Activated T-cell treated with anti-CD3 and anti-CD28 coated beads, Interleukin-2, amount 50 U/mL, for 4 hours (primary cell): ENCODE data around the gene RGSL1. TPM values are rescaled to one million over a fixed set of nuclear protein-coding genes. Genes with fewer than 3 reads are reported as not detected.
A peak's percentile ranks its signal among the peaks of the same experiment; 100 is the strongest.
"Not testable (repeated sequence)": the region's sequence is repeated elsewhere in the genome, so short reads cannot be mapped to it uniquely, and the experiment has no call there.

ENCODE experiments used
- ATAC-seq, 2 donors: fragments of 200-7000 bp; cut with Tn5 transposase; one replicate each; pipeline ENCODE4 v1.10.0; 2021
- DNase-seq: peaks from one replicate; pipeline ENCODE4 v3.0.0-alpha.2; 2020
- H3K27me3 Mint-ChIP-seq: one replicate; pipeline ENCODE4 v1.8.0; 2021; ENCODE audit warnings: low read depth, mixed read lengths
- H3K36me3 Mint-ChIP-seq: one replicate; pipeline ENCODE4 v1.8.0; 2022; ENCODE audit warnings: mixed read lengths; ENCODE audit not compliant: insufficient read depth
- H3K4me1 Mint-ChIP-seq: one replicate; pipeline ENCODE4 v1.8.0; 2021; ENCODE audit warnings: low read depth, mixed read lengths
- H3K4me3 Mint-ChIP-seq: one replicate; pipeline ENCODE4 v1.8.0; 2021; ENCODE audit warnings: mild to moderate bottlenecking, moderate library complexity, mixed read lengths
- H3K9me3 Mint-ChIP-seq: one replicate; pipeline ENCODE4 v1.8.0; 2021; ENCODE audit warnings: mixed read lengths
- total RNA-seq, 3 donors: library from RNA; stranded (reverse); gene quantifications; one replicate each; pipeline ENCODE4 v1.2.1, GENCODE V29; 2021

RGSL1 gene
- total RNA-seq, 3 donors from 2014 or later: not detected

DNA sequence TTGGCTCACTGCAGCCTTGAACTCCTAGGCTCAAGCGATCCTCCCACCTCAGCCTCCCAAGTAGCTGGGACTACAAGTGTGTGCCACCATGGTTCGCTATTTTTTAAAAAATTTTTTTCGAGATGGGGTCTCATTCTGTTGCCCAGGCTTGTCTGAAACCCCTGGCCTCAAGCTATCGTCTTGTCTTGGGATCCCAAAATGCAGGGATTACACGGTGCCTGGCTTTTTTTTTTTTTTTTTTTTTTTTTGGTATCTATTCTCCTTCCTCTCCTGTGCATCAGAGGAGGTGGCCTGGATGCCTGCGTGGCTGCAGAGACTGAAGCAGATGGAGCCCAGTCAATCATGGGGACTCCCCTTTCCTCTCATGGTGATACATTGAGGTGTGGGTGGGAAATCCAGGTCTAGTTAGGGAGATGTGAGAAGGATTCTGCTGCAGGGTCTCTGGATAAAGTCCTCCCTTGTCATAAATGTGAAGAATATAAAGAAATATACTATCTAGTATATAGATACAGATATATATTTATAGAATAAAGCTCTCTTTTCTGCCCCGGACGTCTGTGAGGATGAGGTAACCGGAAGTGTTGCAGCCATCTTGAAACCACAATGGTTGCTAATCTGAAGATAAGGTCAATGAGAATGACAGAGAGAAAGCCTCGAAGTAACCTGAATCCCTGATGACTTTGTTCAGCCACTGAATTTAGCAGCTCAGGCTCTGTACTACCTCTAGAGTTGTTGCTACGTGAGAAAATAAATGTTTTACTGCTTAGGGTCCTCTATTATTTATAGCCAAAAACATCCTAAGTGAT lies 19.5 kb upstream of the RGSL1 start:
- H3K27me3 Mint-ChIP-seq: no peaks in the 10 kb centered on the region
- DNase-seq (no peak), ATAC-seq (peak; percentile 79 to 86)
- peaks cover 17% of the 10 kb centered on the region for H3K4me1 Mint-ChIP-seq
- no peak overlapping the region for H3K4me3 Mint-ChIP-seq
- H3K9me3 Mint-ChIP-seq: no peaks in the 10 kb centered on the region
- H3K36me3 Mint-ChIP-seq: no peaks in the 10 kb centered on the region

DNA sequence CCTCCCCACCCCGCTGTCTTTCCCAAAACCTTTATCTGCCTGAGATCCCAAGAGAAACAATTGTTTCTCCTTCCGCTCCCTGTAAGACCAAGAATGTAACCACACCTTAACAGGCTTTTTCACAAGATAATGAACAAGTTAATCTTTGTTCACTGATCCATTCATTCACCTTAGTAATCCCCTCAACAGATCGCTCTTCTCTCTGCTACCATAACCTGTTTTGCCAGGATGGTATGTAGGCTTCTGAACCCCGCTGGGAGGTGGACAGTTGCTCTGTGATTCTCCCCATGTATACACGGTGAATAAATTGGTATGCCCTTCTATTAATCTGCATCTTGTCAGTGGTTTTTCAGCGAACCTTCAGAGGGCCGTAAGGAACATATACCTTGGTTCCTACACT lies 18.7 kb upstream of the RGSL1 start:
- Mint-ChIP-seq H3K36me3 (no peaks in the 10 kb centered on the region), H3K4me3 (no peak overlapping the region)
- no peak for ATAC-seq

DNA sequence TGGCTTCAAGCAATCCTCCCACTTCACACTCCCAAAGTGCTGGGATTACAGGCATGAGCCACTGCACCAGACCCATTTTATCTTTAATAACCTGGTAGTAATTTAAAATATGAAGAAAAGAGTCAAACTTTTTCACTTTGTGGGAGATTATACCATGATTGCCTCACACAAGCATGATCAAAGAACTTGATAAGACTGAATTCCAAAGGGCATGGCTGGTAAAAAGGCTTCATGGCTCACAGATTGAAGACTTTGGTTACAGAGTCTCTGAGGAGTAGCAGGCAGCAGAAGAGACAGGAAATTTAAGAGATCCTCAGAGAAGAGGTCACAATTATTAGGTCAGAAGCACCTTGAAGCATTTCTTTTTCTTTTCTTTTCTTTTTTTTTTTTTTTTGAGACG lies 16.4 kb upstream of the RGSL1 start:
- no peak for ATAC-seq
- Mint-ChIP-seq H3K4me1 (peaks cover 15% of the 10 kb centered on the region), H3K36me3 (no peaks in the 10 kb centered on the region), H3K4me3 (no peak overlapping the region), H3K9me3 (peaks cover 7% of the 10 kb centered on the region), H3K27me3 (peaks cover 2% of the 10 kb centered on the region)
- DNase-seq: no peak

More for the DNA sequence above, 18.7 kb upstream of the RGSL1 start:
- no peaks in the 10 kb centered on the region for H3K27me3 Mint-ChIP-seq
- DNase-seq: no peak
- H3K4me1 Mint-ChIP-seq: peaks cover 15% of the 10 kb centered on the region
- no peaks in the 10 kb centered on the region for H3K9me3 Mint-ChIP-seq

DNA sequence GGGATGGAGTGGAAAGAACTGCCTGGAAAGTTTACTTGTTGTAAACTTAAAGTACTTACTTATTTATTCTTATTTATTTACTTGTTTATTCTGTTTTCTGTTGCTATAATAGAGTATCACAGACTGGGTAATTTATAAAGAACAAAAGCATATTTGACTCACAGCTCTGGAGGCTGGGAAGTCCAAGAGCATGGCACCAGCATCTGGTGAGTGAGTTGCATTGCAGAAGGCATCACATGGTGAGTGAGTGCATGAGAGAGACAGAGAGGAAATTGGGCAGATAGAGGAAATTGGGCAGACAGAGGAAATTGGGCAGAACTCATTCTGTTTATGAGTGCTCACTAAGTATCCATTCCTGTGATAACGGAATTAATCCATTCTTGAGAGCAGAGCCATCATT lies 11.6 kb upstream of the RGSL1 start:
- Mint-ChIP-seq H3K4me1 (no peaks in the 10 kb centered on the region), H3K36me3 (no peaks in the 10 kb centered on the region), H3K4me3 (no peak overlapping the region), H3K27me3 (peaks cover 2% of the 10 kb centered on the region), H3K9me3 (peaks cover 7% of the 10 kb centered on the region)
- DNase-seq (no peak), ATAC-seq (no peak)

DNA sequence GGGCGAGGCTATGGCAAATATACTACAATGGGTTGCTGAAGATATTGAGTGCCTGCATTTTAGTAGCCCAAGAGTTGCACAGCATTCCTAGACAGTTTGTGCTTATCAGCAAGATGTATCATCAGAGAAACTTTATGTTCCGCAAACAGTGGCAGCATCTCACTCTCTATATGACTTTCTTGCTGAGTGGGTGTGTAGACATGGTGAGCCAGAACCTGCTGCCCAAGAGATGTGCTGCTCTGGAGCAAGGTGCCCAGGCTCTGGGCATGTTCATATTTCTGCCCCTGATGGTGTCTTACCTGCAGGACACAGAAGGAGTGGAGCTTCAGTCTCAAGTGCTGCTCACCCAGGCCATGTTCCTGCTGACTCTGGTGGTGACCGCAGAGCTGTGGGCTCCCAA lies 8.2 kb upstream of the RGSL1 start:
- DNase-seq (no peak), ATAC-seq (no peak)
- Mint-ChIP-seq H3K4me3 (no peak overlapping the region), H3K27me3 (peaks cover 6% of the 10 kb centered on the region), H3K9me3 (peaks cover 7% of the 10 kb centered on the region), H3K36me3 (no peaks in the 10 kb centered on the region), H3K4me1 (no peaks in the 10 kb centered on the region)

DNA sequence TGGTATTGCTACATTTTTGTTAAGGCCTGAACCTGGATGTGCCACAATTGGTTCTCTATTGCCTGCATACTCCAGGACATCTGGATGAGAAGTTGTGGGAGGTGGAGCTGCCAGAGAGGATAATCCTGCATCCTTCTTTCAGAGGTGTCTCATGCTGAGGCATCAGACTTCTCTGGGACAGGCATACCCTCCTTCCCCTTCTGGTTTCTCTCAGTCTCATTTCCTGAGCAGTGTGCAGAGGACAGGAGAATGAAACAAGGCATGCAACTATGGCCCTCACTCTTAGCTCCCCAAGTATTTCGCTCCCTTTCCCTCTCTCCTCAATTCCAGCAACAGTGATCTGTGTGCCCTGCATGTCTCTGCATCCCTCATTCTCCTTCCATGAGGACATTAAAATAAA lies 7.6 kb upstream of the RGSL1 start:
- no peak for ATAC-seq
- Mint-ChIP-seq H3K9me3 (peaks cover 7% of the 10 kb centered on the region), H3K27me3 (peaks cover 6% of the 10 kb centered on the region), H3K4me1 (no peaks in the 10 kb centered on the region), H3K36me3 (no peaks in the 10 kb centered on the region), H3K4me3 (no peak overlapping the region)
- no peak for DNase-seq

DNA sequence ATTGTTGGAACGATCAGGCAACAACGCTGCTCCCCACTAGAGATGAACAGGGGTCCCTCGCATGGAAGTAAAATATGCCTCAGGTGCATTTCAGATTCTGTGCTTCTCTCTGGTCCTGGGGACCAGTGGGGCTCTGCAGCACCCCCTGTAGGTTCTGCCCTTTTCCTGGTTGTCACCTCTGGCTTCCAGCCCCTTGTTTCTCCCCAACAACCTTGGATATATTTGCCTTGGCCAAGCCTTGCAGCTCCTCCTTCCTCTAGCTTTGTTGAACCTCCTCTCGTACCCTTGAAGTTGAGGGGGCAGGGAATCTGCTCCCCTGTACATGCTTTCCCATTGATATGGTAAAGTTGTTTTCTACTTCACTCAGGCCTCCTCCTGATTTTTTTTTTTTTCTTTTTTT lies 5.4 kb upstream of the RGSL1 start:
- H3K4me1 Mint-ChIP-seq: no peaks in the 10 kb centered on the region
- H3K9me3 Mint-ChIP-seq: no peaks in the 10 kb centered on the region
- ATAC-seq (no peak), DNase-seq (no peak)
- H3K36me3 Mint-ChIP-seq: no peaks in the 10 kb centered on the region
- H3K27me3 Mint-ChIP-seq: peaks cover 4% of the 10 kb centered on the region
- H3K4me3 Mint-ChIP-seq: no peak overlapping the region

DNA sequence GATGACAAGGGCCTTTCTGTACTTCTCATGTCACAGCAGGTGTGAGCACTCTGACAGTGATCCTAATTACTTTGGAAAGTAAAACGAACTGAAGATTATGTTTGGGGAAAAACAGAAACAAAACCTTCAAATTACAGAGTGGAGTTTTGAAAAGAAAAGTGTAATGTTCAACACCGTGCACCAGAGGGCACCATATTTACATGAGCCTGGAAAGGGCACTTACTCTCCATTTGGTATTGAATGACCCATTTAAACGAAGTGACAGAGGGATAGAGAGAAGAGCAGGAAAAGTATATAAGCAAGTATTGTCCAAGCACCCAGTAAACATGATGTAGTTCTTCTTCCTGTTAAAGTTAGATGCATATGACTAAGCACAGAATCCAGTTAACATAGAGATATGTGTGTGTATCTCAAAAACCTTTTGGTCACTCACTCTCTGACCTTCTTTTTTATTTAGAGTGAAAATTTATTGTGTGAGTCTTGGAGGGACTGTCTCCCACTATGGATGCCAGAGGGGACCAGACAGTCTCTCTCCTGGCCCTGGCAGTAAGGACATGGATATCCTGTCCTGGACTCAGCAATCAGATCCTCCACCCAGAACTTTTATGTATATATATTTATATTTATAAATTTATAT lies 3.8 kb upstream of the RGSL1 start:
- ATAC-seq (no peak), DNase-seq (no peak)
- Mint-ChIP-seq H3K4me3 (no peak overlapping the region), H3K4me1 (peaks cover under 1% of the 10 kb centered on the region), H3K36me3 (no peaks in the 10 kb centered on the region), H3K9me3 (no peaks in the 10 kb centered on the region), H3K27me3 (peaks cover 4% of the 10 kb centered on the region)

DNA sequence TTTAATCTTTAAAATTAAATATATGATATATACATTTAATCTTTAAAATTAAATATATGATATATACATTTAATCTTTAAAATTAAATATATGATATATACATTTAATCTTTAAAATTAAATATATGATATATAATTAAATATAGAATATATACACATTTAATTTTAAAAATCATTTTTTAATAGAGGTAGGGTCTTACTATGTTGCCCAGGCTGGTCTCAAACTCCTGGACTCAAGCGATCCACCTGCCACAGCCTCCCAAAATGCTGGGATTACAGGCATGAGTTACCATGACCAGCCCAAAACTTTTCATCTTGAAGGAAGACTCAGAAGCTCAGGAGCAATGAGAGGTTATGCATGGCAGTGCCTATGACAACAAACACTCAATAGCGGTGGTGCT lies 2.8 kb upstream of the RGSL1 start:
- not testable (repeated sequence) for H3K4me1 Mint-ChIP-seq, H3K27me3 Mint-ChIP-seq, ATAC-seq, H3K4me3 Mint-ChIP-seq, DNase-seq, H3K36me3 Mint-ChIP-seq, H3K9me3 Mint-ChIP-seq

DNA sequence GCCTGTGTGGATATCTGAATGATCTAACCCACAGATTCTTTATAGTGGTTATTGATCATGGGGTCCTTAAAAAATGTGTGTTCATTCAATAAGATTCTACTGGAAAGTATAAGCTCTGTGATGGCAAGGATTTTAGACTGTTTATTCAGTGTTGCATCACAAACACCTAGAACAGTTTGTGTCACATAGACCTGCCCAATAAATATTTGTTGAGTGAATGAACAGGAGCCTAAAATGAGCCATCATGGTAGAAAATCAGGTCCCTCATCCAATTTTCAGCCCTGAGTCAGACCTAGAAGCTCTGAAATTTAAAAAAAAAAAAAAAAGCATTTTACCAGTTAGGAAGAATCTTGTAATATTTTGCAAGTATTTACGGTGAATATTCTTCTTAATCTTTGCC lies 2.3 kb upstream of the RGSL1 start:
- H3K9me3 Mint-ChIP-seq: no peaks in the 10 kb centered on the region
- H3K4me1 Mint-ChIP-seq: peaks cover 7% of the 10 kb centered on the region
- no peak overlapping the region for H3K4me3 Mint-ChIP-seq
- ATAC-seq: no peak
- no peaks in the 10 kb centered on the region for H3K36me3 Mint-ChIP-seq
- no peak for DNase-seq
- peaks cover 4% of the 10 kb centered on the region for H3K27me3 Mint-ChIP-seq

DNA sequence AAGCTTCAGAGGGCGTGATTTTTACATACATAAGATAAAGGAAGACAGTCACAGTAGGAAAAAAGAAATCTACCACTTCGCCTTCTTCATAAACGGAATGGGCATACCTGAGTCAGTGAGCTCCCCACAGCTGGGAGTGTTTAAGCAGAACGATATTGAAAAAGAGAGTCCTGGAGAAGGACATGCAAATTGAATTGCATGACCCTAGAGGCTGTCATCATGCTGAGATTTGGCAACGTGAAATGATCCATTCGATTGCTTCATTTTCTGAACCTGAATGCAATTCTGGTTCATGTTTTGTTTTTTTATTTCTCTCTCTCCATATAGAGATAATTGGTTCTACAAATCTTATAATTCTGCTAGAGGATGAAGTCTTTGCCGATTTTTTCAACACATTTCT lies 3.7 kb downstream of the RGSL1 start:
- ATAC-seq (no peak), DNase-seq (no peak)
- no peak overlapping the region for H3K4me3 Mint-ChIP-seq
- H3K9me3 Mint-ChIP-seq: no peaks in the 10 kb centered on the region
- H3K4me1 Mint-ChIP-seq: peaks cover 7% of the 10 kb centered on the region
- peaks cover 10% of the 10 kb centered on the region for H3K27me3 Mint-ChIP-seq
- H3K36me3 Mint-ChIP-seq: no peaks in the 10 kb centered on the region

DNA sequence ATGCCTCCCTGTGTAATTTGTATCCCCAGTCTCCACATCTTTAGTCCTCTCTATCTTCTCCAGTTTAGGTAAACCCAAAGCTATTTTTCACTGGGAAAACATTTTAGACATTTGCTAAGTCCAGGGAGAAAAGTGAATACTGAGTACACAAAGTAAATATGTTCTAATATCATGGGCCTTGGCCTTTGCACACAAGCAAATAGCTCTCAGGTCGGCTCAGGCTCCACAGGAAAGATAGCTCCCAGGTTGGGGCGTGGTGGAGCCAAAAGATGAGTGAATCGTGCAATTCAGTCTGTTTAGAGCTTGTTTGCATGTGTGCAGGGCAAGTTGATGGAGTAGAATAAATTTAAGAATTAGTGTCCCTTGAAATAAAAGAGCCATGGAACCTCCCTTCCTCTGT lies 7.9 kb downstream of the RGSL1 start:
- ATAC-seq: no peak
- H3K9me3 Mint-ChIP-seq: no peaks in the 10 kb centered on the region

DNA sequence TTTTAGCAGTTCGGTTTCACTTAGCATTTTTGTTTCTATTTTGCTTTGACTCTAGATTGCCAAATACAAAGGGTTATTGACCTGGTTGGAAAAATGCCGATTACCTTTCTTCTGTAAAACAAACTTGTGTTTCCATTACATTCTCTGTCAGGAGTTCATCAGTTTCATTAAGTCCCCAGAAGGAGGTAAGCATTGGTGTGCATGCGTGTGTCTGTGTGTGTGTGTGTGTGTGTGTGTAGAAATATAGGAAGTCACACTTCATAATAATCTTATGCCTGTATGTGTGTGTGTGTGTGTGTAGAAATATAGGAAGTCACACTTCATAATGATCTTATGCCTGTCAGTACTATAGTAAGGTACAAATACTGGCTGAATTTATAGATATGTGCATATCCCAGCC lies 10.0 kb downstream of the RGSL1 start:
- ATAC-seq (no peak), DNase-seq (no peak)
- Mint-ChIP-seq H3K27me3 (peaks cover 31% of the 10 kb centered on the region), H3K4me1 (no peaks in the 10 kb centered on the region), H3K36me3 (no peaks in the 10 kb centered on the region), H3K9me3 (no peaks in the 10 kb centered on the region), H3K4me3 (no peak overlapping the region)

More for the DNA sequence above, 7.9 kb downstream of the RGSL1 start:
- H3K4me1 Mint-ChIP-seq: no peaks in the 10 kb centered on the region
- H3K36me3 Mint-ChIP-seq: no peaks in the 10 kb centered on the region
- peaks cover 34% of the 10 kb centered on the region for H3K27me3 Mint-ChIP-seq
- DNase-seq: no peak
- no peak overlapping the region for H3K4me3 Mint-ChIP-seq

DNA sequence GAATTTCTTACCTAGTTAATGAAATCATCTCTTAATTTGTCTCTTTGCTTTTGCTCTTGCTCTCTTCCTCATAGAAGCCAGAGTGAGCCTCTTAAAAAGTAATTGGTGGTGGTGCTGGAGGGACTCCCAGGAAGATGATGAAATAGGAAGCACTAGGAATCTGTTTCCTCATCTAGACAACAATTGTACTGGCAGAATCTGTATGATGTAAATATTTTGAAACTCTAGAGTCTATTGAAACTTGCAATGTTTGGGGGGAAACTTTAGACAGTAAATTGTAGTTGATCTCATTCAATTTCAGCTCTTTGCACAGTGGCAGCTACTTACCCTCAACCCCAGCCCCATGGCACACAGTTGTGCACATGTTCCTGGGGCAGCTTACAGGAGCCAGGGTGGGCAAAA lies 10.6 kb downstream of the RGSL1 start:
- DNase-seq (no peak), ATAC-seq (no peak)
- H3K4me3 Mint-ChIP-seq: no peak overlapping the region
- H3K9me3 Mint-ChIP-seq: no peaks in the 10 kb centered on the region
- H3K27me3 Mint-ChIP-seq: peaks cover 29% of the 10 kb centered on the region
- H3K36me3 Mint-ChIP-seq: no peaks in the 10 kb centered on the region
- no peaks in the 10 kb centered on the region for H3K4me1 Mint-ChIP-seq

DNA sequence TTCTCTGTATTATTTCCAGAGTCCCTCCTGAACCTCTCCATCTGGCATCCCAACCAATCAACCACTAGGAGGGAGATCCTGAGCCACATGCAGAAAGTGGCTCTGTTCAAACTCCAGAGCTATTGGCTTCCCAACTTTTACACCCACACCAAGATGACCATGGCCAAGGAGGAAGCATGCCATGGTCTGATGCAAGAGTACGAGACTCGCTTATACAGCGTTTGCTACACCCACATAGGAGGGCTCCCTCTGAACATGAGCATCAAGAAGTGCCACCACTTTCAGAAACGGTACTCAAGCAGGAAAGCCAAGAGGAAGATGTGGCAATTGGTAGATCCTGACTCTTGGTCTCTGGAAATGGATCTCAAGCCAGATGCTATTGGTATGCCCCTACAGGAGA lies 23.6 kb downstream of the RGSL1 start:
- Mint-ChIP-seq H3K4me3 (no peak overlapping the region), H3K4me1 (no peaks in the 10 kb centered on the region), H3K27me3 (peaks cover 8% of the 10 kb centered on the region), H3K9me3 (peaks cover 9% of the 10 kb centered on the region), H3K36me3 (no peaks in the 10 kb centered on the region)
- no peak for DNase-seq
- no peak for ATAC-seq
